OCI-LY1 (cell line): ENCODE results near the gene CACNG4.

ENCODE experiments used
- H2AFZ ChIP-seq: fragments of 200-600 bp; sonication (generic), shearing (Covaris generic); 2 replicates; pipeline ENCODE4 v1.6.0; 2014; ENCODE audit warnings: antibody characterized with exemption, mild to moderate bottlenecking, low read length
- H3F3A ChIP-seq: fragments of 200-600 bp; sonication (generic), shearing (Covaris generic); 2 replicates; pipeline ENCODE4 v1.6.0; 2014; ENCODE audit warnings: mild to moderate bottlenecking, antibody characterized with exemption, low read length, moderate library complexity; ENCODE audit not compliant: insufficient read depth
- H3K27ac ChIP-seq: fragments of 200-600 bp; sonication (generic); 2 replicates; pipeline ENCODE4 v1.5.1; 2014; ENCODE audit warnings: low read length, mixed run types, mild to moderate bottlenecking, low read depth; ENCODE audit not compliant: poor library complexity, severe bottlenecking
- H3K27me3 ChIP-seq: fragments of 200-600 bp; sonication (generic); 2 replicates; pipeline ENCODE4 v1.6.0; 2014; ENCODE audit warnings: antibody characterized with exemption, mild to moderate bottlenecking, low read length, moderate library complexity; ENCODE audit not compliant: insufficient read depth
- H3K36me3 ChIP-seq: fragments of 200-600 bp; sonication (generic); 2 replicates; pipeline ENCODE4 v1.6.1; 2014; ENCODE audit warnings: mild to moderate bottlenecking, antibody characterized with exemption, low read length, moderate library complexity, mixed read lengths; ENCODE audit not compliant: insufficient read depth
- H3K4me1 ChIP-seq: fragments of 200-600 bp; sonication (generic); 2 replicates; pipeline ENCODE4 v1.5.1; 2014; ENCODE audit warnings: mild to moderate bottlenecking, low read length, moderate library complexity; ENCODE audit not compliant: insufficient read depth, severe bottlenecking
- H3K4me2 ChIP-seq: fragments of 200-600 bp; sonication (generic), shearing (Covaris generic); 2 replicates; pipeline ENCODE4 v1.6.1; 2014; ENCODE audit warnings: low read length
- H3K4me3 ChIP-seq: fragments of 200-600 bp; sonication (generic); 2 replicates; pipeline ENCODE4 v1.5.1; 2014; ENCODE audit warnings: low read length, low read depth, mild to moderate bottlenecking, mixed read lengths; ENCODE audit not compliant: poor library complexity, severe bottlenecking
- H3K79me2 ChIP-seq: fragments of 200-600 bp; shearing (Covaris generic); 2 replicates; pipeline ENCODE4 v1.6.1; 2016; ENCODE audit warnings: mixed run types, low read length, mixed read lengths; ENCODE audit not compliant: insufficient read depth
- H3K9ac ChIP-seq: fragments of 200-600 bp; sonication (generic), shearing (Covaris generic); 2 replicates; pipeline ENCODE4 v1.6.1; 2014; ENCODE audit warnings: mild to moderate bottlenecking, low read length, mixed read lengths
- H3K9me2 ChIP-seq: fragments of 200-600 bp; sonication (generic), shearing (Covaris generic); 2 replicates; pipeline ENCODE4 v1.6.1; 2014; ENCODE audit warnings: low read depth, mild to moderate bottlenecking, low read length, mixed read lengths
- H3K9me3 ChIP-seq: fragments of 200-600 bp; shearing (Covaris generic); 2 replicates; pipeline ENCODE4 v1.6.1; 2014; ENCODE audit warnings: low read length, mixed read lengths
- H4K20me1 ChIP-seq: fragments of 200-600 bp; sonication (generic), shearing (Covaris generic); 2 replicates; pipeline ENCODE4 v1.6.0; 2016; ENCODE audit warnings: mild to moderate bottlenecking, low read length; ENCODE audit not compliant: insufficient read depth
- EZH2 ChIP-seq: fragments of 200-600 bp; sonication (generic), shearing (Covaris generic); IDR thresholded peaks from 2 replicates; pipeline ENCODE4 v1.8.0; 2017; ENCODE audit warnings: borderline replicate concordance, mixed run types, mild to moderate bottlenecking, antibody characterized with exemption, low read length, moderate library complexity, mixed read lengths
- TF ChIP-seq, protein P1 (sequence below): fragments of 200-600 bp; sonication (generic), shearing (Covaris generic); IDR thresholded peaks from 2 replicates; pipeline ENCODE4 v1.5.1; 2017; ENCODE audit warnings: mild to moderate bottlenecking, antibody characterized with exemption, low read length, moderate library complexity, mixed read lengths

CACNG4 gene

GRCh38 chr17:67021196-67021595 is 56.7 kb downstream of the CACNG4 start:
- Histone ChIP-seq H4K20me1 (no peaks in the 10 kb centered on the region), H3K4me2 (no peak overlapping the region), H3K27me3 (no peaks in the 10 kb centered on the region), H3K4me3 (no peak overlapping the region), H3K79me2 (no peaks in the 10 kb centered on the region), H3K9me2 (no peaks in the 10 kb centered on the region), H3K4me1 (no peaks in the 10 kb centered on the region), H2AFZ (no peak overlapping the region), H3K9me3 (no peaks in the 10 kb centered on the region), H3F3A (no peaks in the 10 kb centered on the region), H3K36me3 (no peaks in the 10 kb centered on the region), H3K27ac (no peak overlapping the region), H3K9ac (no peak overlapping the region)
- TF ChIP-seq EZH2 = no peak
- TF ChIP-seq, protein P1, sequence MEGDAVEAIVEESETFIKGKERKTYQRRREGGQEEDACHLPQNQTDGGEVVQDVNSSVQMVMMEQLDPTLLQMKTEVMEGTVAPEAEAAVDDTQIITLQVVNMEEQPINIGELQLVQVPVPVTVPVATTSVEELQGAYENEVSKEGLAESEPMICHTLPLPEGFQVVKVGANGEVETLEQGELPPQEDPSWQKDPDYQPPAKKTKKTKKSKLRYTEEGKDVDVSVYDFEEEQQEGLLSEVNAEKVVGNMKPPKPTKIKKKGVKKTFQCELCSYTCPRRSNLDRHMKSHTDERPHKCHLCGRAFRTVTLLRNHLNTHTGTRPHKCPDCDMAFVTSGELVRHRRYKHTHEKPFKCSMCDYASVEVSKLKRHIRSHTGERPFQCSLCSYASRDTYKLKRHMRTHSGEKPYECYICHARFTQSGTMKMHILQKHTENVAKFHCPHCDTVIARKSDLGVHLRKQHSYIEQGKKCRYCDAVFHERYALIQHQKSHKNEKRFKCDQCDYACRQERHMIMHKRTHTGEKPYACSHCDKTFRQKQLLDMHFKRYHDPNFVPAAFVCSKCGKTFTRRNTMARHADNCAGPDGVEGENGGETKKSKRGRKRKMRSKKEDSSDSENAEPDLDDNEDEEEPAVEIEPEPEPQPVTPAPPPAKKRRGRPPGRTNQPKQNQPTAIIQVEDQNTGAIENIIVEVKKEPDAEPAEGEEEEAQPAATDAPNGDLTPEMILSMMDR = no peak

DNA sequence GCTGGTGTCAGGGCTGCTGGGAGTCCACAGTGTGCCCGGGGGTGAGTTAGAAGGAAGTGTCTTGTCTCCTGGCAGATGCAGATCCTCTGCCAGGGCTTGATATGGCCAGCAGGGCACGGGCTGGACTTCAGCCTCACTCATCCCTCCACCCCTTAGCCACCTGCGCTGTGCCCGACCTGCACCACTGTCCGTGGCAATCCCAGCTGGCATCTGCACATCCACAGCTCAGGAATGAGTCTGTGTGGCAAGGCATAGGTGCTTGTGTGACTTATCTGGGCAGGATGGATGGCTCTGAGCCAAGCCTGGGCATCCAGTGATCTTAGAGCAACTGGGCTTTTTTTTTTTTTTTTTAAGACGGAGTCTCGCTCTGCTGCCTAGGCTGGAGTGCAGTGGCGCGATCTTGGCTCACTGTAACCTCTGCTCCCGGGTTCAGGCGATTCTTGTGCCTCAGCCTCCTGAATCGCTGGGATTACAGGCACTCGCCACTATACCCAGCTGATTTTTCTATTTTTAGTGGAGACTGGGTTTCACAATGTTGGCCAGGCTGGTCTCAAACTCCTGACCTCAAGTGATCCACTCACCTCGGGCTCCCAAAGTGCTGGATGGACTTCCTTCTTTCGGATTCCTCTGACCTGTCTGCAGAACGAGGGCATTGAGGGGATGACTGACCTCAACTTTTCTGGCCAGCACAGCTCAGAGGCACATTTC is 57.4 kb downstream of the CACNG4 start:
- Histone ChIP-seq H3K4me1 (no peaks in the 10 kb centered on the region), H3K4me3 (no peak overlapping the region), H3F3A (no peaks in the 10 kb centered on the region), H3K9ac (no peak overlapping the region), H3K27ac (no peak overlapping the region), H2AFZ (no peak overlapping the region), H3K27me3 (no peaks in the 10 kb centered on the region), H3K9me2 (no peaks in the 10 kb centered on the region), H3K79me2 (no peaks in the 10 kb centered on the region), H3K36me3 (no peaks in the 10 kb centered on the region), H3K4me2 (no peak overlapping the region), H3K9me3 (no peaks in the 10 kb centered on the region), H4K20me1 (no peaks in the 10 kb centered on the region)
- TF ChIP-seq, protein P1 = no peak
- TF ChIP-seq EZH2 = no peak

- H3K9me2 ChIP-seq = no peaks in the 10 kb centered on the region
- H3K4me1 ChIP-seq = no peaks in the 10 kb centered on the region
- no peaks in the 10 kb centered on the region for H3K79me2 ChIP-seq
- no peak overlapping the region for H2AFZ ChIP-seq
- no peak overlapping the region for H3K4me3 ChIP-seq
- H3K27ac ChIP-seq = no peak overlapping the region
- no peaks in the 10 kb centered on the region for H3K9me3 ChIP-seq
- H3K27me3 ChIP-seq = no peaks in the 10 kb centered on the region
- no peak overlapping the region for H3K9ac ChIP-seq
- no peak for TF ChIP-seq EZH2
- TF ChIP-seq, protein P1 = no peak
- no peak overlapping the region for H3K4me2 ChIP-seq
- no peaks in the 10 kb centered on the region for H4K20me1 ChIP-seq
- H3F3A ChIP-seq = no peaks in the 10 kb centered on the region
- no peaks in the 10 kb centered on the region for H3K36me3 ChIP-seq
Measured at GRCh38 chr17:67022451-67022810, 57.9 kb downstream of the CACNG4 start.
